GM12878 (cell line): ENCODE results near the gene LEMD3. TPM values are rescaled to one million over a fixed set of nuclear protein-coding genes. Genes with fewer than 3 reads are reported as not detected.

Experiments used
- CBX5 ChIP-seq: sonication (generic); IDR thresholded peaks from 2 replicates; pipeline ENCODE4 v1.6.1; 2016; ENCODE audit warnings: low read depth, moderate library complexity, mild to moderate bottlenecking, inconsistent platforms
- CREB1 ChIP-seq: IDR thresholded peaks from 2 replicates; pipeline ENCODE4 v1.6.1; 2012; ENCODE audit warnings: low read depth, mild to moderate bottlenecking, inconsistent platforms
- ESRRA ChIP-seq: IDR thresholded peaks from 2 replicates; pipeline ENCODE4 v1.6.1; 2012; ENCODE audit warnings: mild to moderate bottlenecking, low read length, improper control_type of control experiment
- GATAD2B ChIP-seq: fragments of 450-650 bp; conservative IDR thresholded peaks from 2 replicates; pipeline ENCODE4 v1.6.1; 2017; ENCODE audit warnings: low read depth, mild to moderate bottlenecking, moderate library complexity
- NBN ChIP-seq: fragments of 450-650 bp; IDR thresholded peaks from 2 replicates; pipeline ENCODE4 v1.6.1; 2016
- NFYA ChIP-seq: IDR thresholded peaks from 2 replicates; pipeline ENCODE4 v1.6.1; 2011; ENCODE audit warnings: low read depth, mild to moderate bottlenecking, low read length, improper control_type of control experiment, borderline replicate concordance
- NFYB ChIP-seq: IDR thresholded peaks from 2 replicates; pipeline ENCODE4 v1.6.1; 2011; ENCODE audit warnings: low read depth, mild to moderate bottlenecking, low read length, improper control_type of control experiment, moderate library complexity; ENCODE audit not compliant: insufficient read depth
- NKRF ChIP-seq: fragments of 450-650 bp; conservative IDR thresholded peaks from 2 replicates; pipeline ENCODE4 v1.6.1; 2017; ENCODE audit warnings: mild to moderate bottlenecking, moderate library complexity
- NR2C2 ChIP-seq: IDR thresholded peaks from 2 replicates; pipeline ENCODE4 v1.6.1; 2011; ENCODE audit warnings: borderline replicate concordance, low read depth; ENCODE audit not compliant: control insufficient read depth, insufficient read length
- PML ChIP-seq: IDR thresholded peaks from 2 replicates; pipeline ENCODE4 v1.6.1; 2012; ENCODE audit warnings: low read length, inconsistent platforms
- PRDM15 ChIP-seq: fragments of 450-650 bp; formaldehyde crosslinking; IDR thresholded peaks from 2 replicates; pipeline ENCODE4 v1.4.0; 2020; ENCODE audit warnings: mild to moderate bottlenecking, moderate library complexity
- RB1 ChIP-seq: fragments of 450-650 bp; formaldehyde crosslinking; IDR thresholded peaks from 2 replicates; pipeline ENCODE4 v1.6.1; 2017; ENCODE audit warnings: mild to moderate bottlenecking, borderline replicate concordance
- RUNX3 ChIP-seq: IDR thresholded peaks from 2 replicates; pipeline ENCODE4 v1.6.1; 2012; ENCODE audit warnings: low read length, inconsistent platforms
- STAT1 ChIP-seq: fragments of 450-650 bp; conservative IDR thresholded peaks from 2 replicates; pipeline ENCODE4 v1.6.1; 2014; ENCODE audit warnings: antibody characterized with exemption, mild to moderate bottlenecking
- TCF3 ChIP-seq: IDR thresholded peaks from 2 replicates; pipeline ENCODE4 v1.6.1; 2012; ENCODE audit warnings: low read depth, mild to moderate bottlenecking, low read length, borderline replicate concordance; ENCODE audit not compliant: insufficient read depth
- YBX1 ChIP-seq: fragments of 450-650 bp; IDR thresholded peaks from 2 replicates; pipeline ENCODE4 v1.6.1; 2016; ENCODE audit warnings: antibody characterized with exemption
- polyA plus RNA-seq, 11 experiments: library from polyadenylated mRNA; depleted of rRNA in 4 of 11; unstranded in 6 of 11; stranded (reverse) in 5 of 11; fragments of >200 nt; fragmentation: Nextera tagmentation in 4 of 11; fragmentation: Illumina TruSeq in 1 of 11; extraction: Ambion mirVana in 4 of 11; extraction: Trizol in 1 of 11; gene quantifications; 1 replicate in 1 of 11; 2 replicates in 10 of 11; pipeline versions ENCODE4 v1.2.1 to v1.2.3, GENCODE V29; 2011 to 2016; ENCODE audit warnings: inconsistent platforms in 2 of 11, missing spikeins in 2 of 11, low read depth in 1 of 11
- total RNA-seq, 4 experiments: library from RNA; depleted of rRNA in 3 of 4; stranded (reverse); fragments of >200 nt in 3 of 4; fragmentation: Illumina TruSeq in 1 of 4; extraction: Trizol in 1 of 4; gene quantifications; 2 replicates each; pipeline versions ENCODE4 v1.2.1 to v1.2.3, GENCODE V29; 2013 to 2021
- TF ChIP-seq, protein P1 (sequence below): fragments of 150-350 bp; IDR thresholded peaks from 2 replicates; pipeline ENCODE4 v1.6.1; 2014; ENCODE audit warnings: mild to moderate bottlenecking, low read depth, low read length
- TF ChIP-seq, protein P2 (sequence below): IDR thresholded peaks from 2 replicates; pipeline ENCODE4 v1.6.1; 2012; ENCODE audit warnings: mild to moderate bottlenecking, low read depth, low read length
- TF ChIP-seq, protein P3 (sequence below): IDR thresholded peaks from 2 replicates; pipeline ENCODE4 v1.6.1; 2011; ENCODE audit warnings: borderline replicate concordance, low read depth, mild to moderate bottlenecking, moderate library complexity, mixed read lengths, low read length; ENCODE audit not compliant: insufficient read depth; ENCODE audit errors: extremely low read length

LEMD3 gene
- total and polyA plus RNA-seq, 10 of the 15 experiments (the other 5 are each of a cell fraction or from before 2014, with no cell fraction given) = 7.5 to 26.0 (median 16.5) TPM

- TF ChIP-seq GATAD2B (no peak), NBN (no peak; the same call in 1 of the 2 replicates), PML (no peak), YBX1 (no peak), PRDM15 (CRISPR knock-in tag) (no peak), NFYA (no peak), TCF3 (no peak), CREB1 (no peak), NR2C2 (no peak), CBX5 (peak; percentile 76; the same call in 1 of the 2 replicates), NKRF (no peak), RB1 (no peak), ESRRA (no peak), RUNX3 (peak; percentile 50), STAT1 (no peak), NFYB (no peak)
- TF ChIP-seq, protein P1, sequence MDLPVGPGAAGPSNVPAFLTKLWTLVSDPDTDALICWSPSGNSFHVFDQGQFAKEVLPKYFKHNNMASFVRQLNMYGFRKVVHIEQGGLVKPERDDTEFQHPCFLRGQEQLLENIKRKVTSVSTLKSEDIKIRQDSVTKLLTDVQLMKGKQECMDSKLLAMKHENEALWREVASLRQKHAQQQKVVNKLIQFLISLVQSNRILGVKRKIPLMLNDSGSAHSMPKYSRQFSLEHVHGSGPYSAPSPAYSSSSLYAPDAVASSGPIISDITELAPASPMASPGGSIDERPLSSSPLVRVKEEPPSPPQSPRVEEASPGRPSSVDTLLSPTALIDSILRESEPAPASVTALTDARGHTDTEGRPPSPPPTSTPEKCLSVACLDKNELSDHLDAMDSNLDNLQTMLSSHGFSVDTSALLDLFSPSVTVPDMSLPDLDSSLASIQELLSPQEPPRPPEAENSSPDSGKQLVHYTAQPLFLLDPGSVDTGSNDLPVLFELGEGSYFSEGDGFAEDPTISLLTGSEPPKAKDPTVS = no peak
- TF ChIP-seq, protein P2, sequence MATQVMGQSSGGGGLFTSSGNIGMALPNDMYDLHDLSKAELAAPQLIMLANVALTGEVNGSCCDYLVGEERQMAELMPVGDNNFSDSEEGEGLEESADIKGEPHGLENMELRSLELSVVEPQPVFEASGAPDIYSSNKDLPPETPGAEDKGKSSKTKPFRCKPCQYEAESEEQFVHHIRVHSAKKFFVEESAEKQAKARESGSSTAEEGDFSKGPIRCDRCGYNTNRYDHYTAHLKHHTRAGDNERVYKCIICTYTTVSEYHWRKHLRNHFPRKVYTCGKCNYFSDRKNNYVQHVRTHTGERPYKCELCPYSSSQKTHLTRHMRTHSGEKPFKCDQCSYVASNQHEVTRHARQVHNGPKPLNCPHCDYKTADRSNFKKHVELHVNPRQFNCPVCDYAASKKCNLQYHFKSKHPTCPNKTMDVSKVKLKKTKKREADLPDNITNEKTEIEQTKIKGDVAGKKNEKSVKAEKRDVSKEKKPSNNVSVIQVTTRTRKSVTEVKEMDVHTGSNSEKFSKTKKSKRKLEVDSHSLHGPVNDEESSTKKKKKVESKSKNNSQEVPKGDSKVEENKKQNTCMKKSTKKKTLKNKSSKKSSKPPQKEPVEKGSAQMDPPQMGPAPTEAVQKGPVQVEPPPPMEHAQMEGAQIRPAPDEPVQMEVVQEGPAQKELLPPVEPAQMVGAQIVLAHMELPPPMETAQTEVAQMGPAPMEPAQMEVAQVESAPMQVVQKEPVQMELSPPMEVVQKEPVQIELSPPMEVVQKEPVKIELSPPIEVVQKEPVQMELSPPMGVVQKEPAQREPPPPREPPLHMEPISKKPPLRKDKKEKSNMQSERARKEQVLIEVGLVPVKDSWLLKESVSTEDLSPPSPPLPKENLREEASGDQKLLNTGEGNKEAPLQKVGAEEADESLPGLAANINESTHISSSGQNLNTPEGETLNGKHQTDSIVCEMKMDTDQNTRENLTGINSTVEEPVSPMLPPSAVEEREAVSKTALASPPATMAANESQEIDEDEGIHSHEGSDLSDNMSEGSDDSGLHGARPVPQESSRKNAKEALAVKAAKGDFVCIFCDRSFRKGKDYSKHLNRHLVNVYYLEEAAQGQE = no peak
- TF ChIP-seq, protein P3, sequence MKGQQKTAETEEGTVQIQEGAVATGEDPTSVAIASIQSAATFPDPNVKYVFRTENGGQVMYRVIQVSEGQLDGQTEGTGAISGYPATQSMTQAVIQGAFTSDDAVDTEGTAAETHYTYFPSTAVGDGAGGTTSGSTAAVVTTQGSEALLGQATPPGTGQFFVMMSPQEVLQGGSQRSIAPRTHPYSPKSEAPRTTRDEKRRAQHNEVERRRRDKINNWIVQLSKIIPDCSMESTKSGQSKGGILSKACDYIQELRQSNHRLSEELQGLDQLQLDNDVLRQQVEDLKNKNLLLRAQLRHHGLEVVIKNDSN = no peak
Observed at GRCh38 chr12:65156366-65156841, 13.0 kb upstream of the LEMD3 start (continued).
